Measurements from ENCODE around the gene RIPPLY1.

Gene RIPPLY1

DNA sequence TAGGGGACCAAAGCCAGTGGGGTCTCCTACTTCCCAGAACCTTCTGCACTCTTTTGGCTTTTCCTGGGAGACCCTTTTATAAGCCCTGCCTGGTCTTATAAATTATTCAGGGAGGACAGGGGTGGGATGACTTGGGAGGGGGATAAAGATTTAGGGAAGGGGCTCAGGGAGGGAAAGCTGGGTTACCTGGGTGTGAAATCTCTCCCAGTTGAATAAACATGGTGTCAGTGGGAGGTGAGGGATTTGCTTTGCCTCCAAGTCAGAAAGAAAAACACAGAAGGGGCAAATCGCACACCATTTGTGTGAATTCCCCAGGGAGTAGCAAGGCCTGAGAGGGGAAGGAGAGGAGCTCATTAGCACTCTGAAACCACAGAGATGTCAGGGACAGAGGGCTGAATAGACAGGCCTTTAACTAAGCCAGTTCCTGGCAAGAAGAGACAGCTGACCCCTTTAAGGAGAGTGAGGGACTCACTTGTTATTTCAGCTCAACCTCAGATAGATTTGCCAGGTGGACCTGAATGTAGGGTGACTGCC lies at the start of gene RIPPLY1:
Gene RIPPLY1 (minus strand): TSS at position 51 of the 534 bp plus-strand sequence. CDS start 54 bp downstream, outside the sequence.
- no peak for DNase-seq

DNA sequence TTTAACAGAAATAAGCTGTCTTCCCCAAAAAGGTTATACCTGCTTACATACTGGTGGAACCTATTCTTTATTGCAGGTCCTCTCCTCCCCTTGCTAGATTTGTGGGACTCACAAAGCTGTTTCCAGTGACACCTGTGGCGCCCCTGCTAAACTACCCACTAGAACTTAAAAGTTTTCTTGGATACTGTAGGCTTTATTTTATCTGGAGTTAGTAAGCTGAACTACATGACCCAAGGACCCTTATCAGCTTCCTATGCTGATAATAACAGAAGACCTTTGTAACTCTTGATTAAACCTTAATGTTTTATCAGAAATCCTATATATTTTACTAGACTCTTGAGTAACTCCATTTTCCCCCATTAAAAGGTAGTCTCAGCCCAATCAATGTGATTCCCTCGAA lies 49.4 kb upstream of the RIPPLY1 start:
- no peak for DNase-seq

DNA sequence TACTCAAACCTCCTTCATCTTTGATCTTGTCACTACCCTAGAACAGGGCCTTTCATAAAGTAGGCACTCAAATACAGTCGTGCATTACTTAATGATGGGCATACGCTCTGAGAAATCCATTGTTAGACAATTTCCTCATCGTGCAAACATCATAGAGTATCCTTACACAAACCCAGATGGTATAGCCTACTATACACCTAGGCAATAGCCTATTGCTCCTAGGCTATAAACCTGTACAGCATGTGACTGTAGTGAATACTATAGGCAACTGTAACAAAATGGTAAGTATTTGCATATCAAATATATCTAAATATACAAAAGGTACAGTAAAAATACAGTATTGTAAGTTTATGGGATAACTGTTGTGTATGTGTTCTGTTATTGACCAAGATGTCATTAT lies 48.9 kb upstream of the RIPPLY1 start:
- no peak for DNase-seq

DNA sequence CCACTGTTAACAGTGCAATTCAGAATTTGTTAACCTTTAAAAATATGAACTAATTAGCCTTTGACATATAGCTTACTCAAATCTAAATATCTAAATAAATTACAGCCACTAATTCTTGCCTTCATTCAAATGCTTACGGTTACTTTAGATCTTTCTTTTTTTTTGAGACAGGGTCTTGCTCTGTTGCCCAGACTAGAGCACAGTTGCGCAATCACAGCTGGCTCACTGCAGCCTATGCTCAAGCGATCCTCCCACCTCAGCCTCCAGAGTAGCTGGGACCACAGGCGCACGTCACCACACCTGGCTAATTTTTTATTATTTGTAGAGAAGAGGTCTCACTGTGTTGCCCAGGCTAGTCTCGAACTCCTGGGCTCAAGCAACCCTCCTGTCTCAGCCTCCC lies 48.1 kb upstream of the RIPPLY1 start:
- no peak for DNase-seq

- DNase-seq = no peak
Measured at GRCh38 chrX:106950381-106950780, 47.2 kb upstream of the RIPPLY1 start.

GRCh38 chrX:106949366-106949765 lies 46.2 kb upstream of the RIPPLY1 start:
- DNase-seq = no peak

DNA sequence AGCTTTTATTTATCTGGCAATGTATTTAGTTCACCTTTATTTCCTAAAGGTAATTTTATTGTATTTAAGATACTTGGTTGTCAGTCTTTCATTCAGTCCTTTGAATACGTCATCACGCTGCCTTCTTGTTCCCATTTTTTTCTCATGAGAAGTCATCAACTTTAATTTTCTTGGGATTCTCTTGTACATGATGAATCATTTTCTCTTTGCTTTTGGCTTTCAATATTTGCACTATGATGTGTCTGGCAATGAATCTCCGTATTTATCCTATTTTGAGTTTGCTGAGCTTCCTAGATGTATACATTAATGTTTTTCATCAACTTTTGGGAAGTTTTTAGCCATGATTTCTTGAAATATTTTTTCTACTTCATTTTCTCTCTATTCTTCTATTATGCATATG lies 45.5 kb upstream of the RIPPLY1 start:
- no peak for DNase-seq

DNA sequence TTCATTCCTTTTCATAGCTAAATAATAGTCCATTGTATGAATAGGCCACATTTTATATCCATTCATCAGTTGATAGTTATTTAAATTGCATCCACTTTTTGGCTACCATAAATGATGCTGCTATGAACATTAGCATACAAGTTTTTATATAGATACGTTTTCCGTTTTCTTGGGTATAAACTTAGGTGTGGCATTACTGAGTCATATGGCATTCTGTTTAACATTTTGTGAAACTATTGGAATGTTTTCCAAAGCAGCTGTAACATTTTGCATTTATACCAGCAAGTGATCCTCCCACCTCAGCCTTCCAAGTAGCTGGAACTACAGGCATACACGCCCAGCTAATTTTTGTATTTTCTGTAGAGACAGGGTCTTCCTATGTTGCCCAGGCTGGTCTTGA lies 43.3 kb upstream of the RIPPLY1 start:
- DNase-seq = no peak

DNA sequence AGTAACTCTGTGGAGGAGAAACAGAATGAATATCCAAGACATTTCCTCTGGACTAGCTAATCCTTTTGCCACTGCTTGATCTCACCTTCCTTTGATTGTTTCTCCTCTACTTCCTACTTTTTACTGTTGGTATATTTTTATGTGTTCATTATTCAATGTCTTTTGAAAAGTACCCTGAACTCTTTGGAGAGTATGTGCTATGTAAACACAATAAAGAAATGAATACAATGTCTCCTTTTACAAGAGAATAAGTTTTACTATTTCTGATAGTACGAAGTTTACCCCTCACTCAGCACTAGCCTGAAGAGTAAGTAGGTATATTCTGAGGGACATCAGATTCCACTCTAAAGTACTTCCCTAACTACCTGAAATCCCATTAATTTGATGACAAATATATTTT lies 36.9 kb upstream of the RIPPLY1 start:
- DNase-seq = no peak

- DNase-seq = no peak
Measured at GRCh38 chrX:106939566-106939965, 36.4 kb upstream of the RIPPLY1 start.

DNA sequence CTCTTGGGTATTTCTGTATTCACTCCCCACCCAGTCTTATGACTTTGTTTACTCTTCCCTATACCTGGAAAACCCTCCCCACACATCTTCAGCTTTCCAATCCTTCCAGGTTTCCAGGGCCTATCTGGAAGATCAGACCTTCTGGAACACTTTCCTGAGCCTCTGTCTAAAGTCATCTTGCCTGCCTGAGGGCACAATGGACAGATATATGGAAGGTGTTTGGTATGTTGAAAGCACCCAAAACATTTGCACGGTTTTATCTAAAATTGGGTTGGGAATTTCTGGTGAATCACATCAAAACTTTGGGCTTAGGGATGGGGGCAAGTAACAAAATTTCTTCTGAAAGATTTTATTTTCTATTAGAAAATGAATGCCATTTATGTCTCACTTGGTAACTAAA lies 33.1 kb upstream of the RIPPLY1 start:
- DNase-seq = no peak

GRCh38 chrX:106935175-106935574 lies 32.0 kb upstream of the RIPPLY1 start:
- DNase-seq = peak in 1 of 2 experiments; percentile 42

DNA sequence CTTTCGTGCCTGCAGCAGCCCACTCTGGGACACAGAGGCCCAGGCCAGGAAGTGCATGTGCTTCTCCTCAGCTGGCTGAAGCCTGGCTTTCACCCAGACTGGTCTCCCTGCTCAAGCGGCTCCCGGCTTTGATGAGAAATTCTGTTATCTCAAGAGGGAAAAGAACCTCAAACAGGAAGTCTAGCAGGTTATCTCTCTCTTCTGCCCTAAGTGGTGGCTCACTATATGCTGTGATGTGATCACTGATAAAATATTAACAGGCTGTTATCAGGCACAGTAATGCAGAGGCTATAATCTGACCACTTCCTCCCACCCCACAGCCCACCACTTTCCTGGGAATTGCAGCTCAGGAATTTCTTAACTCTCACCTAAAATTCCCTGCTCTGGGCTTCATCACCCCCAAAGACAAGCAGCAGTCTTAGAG lies 30.4 kb upstream of the RIPPLY1 start:
- no peak for DNase-seq

GRCh38 chrX:106932960-106933537 lies 29.9 kb upstream of the RIPPLY1 start:
- no peak for DNase-seq

- DNase-seq = no peak
Measured at GRCh38 chrX:106932492-106932923, 29.4 kb upstream of the RIPPLY1 start.

DNA sequence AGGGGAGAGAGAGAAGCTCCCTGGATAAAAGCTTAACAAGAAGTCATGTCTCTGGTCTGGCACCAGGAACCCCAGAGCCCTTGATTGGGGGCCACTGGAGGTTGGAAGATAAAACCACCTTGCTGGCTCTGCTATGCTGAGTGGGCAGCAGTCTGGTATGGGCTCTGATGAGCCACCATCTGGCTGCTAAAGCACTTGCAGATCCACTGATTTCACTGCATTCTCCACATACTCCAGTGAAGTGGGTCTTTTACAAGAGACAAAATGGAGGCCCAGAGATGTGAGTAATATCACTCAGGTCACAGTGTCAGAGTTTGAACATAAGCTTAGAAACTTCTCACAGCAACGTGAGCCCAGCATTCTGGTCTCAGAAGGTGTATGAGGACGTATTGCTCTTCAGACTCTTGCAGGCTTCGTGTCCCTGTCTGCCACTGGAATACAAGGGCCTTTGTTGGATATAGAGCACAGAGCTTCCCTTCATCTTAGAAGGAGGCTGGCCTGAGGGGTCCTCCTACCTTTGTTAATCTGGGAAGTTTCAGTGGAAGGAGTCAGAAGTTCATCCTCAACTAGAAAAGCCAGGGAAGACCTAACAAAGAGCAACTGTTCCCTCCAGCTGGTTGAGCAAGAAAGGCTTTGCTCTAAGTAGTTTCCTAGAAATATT lies 28.8 kb upstream of the RIPPLY1 start:
- no peak for DNase-seq

DNA sequence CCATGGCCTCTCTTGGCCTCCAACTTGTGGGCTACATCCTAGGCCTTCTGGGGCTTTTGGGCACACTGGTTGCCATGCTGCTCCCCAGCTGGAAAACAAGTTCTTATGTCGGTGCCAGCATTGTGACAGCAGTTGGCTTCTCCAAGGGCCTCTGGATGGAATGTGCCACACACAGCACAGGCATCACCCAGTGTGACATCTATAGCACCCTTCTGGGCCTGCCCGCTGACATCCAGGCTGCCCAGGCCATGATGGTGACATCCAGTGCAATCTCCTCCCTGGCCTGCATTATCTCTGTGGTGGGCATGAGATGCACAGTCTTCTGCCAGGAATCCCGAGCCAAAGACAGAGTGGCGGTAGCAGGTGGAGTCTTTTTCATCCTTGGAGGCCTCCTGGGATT lies 25.1 kb upstream of the RIPPLY1 start:
- no peak for DNase-seq

DNA sequence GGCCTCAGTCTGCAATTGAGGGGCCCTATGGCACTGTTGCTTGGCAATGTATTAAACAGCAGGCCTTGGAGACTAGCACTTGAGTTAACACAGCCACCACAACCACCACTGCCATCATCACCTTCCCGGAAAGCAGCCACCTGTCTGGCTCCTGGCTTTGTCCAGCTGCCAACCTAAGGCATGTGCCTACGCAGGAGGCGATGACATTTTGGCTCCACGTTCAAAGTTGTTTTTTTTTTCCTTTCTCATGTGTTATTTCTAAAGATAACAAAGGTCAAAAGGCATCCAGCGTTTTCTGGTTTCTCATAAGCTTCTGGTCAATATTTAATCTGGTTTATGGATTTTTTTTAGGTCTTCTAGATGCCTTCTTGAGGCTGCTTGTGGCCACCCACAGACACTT lies 24.6 kb upstream of the RIPPLY1 start:
- DNase-seq = no peak

- no peak for DNase-seq
Measured at GRCh38 chrX:106927023-106927422, 23.9 kb upstream of the RIPPLY1 start.

- no peak for DNase-seq
Measured at GRCh38 chrX:106921637-106922036, 18.5 kb upstream of the RIPPLY1 start.

DNA sequence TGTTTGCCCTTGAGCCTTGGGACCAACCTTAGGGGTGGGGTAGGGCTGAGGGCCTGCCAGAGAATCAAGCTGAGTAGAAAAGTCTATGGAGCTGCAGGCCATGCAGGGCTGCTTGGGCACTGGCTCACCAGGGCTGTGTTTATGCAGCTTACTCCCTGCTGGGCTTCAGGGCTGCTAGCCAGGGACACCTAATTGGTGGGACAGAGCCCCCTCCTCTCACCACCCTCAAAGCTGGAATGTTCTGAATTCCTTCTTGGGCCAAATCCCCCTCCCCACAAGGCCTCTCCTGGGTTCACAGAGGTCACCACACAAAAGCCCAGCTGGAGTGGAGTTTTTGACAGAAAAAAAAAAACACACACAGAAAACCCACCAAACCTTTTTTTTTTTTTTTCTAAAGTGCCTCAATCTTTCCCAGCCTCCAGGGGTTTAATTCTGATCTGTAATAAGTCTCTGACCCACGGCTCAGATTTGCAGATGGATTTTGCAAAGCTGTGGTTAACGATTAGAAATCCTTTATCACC lies 16.9 kb upstream of the RIPPLY1 start, which contains the start of gene CLDN2:
Gene CLDN2 (plus strand): TSS at position 471 of the 521 bp plus-strand sequence. CDS start 7,827 bp downstream, outside the sequence.
- no peak for DNase-seq

DNA sequence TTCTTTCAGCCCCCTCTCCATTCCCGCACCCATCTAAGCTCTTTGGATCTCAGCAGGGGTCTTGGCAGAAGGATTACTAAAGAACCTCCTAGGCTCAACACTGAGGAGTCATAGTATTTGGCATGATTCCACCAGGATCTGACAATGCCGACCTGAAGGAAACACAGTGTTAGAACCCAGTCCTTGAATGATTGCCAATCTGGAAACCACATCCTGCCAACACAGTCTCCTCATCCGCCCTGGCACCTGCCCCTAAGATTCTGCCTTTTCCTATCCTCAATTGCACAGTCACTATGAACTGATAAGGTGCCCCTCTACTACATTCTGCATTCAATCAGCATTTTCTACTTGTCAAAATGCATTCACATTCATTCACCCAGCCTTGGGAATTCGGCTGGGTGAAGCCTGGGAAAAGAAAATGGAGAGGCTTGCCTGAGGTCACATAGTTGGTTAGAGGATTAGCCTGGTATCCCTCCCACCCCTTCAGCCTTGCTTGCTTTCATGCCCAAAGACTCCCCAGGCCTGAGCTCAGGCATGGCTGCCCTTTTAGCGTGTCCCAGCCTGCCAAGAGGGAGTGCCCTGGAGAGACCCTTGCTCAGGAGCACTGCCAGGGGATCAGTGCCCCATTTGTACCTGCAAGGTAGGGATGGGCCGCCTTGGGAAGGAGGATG lies 14.8 kb upstream of the RIPPLY1 start:
- DNase-seq = peak in 1 of 2 experiments; percentile 50

DNA sequence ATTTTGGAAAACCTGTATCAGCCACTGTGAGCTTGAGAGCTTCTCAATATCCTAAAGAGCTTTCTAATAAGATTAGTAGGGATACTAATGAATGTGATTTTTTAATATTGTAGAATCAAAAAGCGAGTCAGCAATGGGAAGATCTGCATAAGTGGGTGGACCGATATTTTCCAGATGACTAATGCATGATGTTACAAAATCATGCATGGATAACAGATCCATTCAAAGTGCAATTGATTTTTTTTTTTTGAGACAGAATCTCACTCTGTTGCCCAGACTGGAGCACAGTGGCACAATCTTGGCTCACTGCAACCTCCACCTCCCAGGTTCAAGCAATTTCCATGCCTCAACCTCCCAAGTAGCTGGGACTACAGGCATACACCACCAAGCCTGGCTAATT lies 9.7 kb upstream of the RIPPLY1 start:
- no peak for DNase-seq

DNA sequence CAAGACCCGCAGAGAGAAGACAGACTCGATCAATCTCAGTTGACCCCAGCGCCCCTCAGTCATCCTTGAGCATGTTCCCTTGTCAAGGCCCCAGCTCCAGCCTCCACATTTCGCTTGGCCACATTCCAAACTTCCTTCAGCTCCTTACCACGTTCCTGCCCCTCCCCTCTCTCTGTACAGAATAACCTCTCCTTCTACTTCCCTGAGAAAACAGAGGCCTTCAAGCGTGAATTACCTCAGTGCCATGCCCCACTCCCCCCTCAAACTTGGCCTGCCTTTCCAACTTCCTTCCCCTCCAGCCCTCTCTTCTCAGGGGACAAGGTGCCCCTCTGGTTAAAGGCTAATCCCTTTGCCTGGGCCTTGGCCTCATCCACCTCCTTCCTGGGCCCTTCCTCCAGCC lies 3.2 kb upstream of the RIPPLY1 start:
- DNase-seq = no peak
